Mesodermal cell (in vitro differentiated cells): ENCODE measurements around the gene HMGXB4.

ENCODE experiments used
- H3K27ac ChIP-seq: 2 replicates; pipeline ENCODE4 v1.7.0; 2013; ENCODE audit warnings: mild to moderate bottlenecking, low read depth, low read length, moderate library complexity; ENCODE audit not compliant: severe bottlenecking
- H3K36me3 ChIP-seq: 2 replicates; pipeline ENCODE4 v1.7.1; 2013; ENCODE audit warnings: mild to moderate bottlenecking, low read length, moderate library complexity; ENCODE audit not compliant: control insufficient read depth, insufficient read depth
- H3K4me1 ChIP-seq: one replicate; pipeline ENCODE4 v1.7.1; 2013; ENCODE audit warnings: mild to moderate bottlenecking, low read length; ENCODE audit not compliant: insufficient read depth, control insufficient read depth, poor library complexity, severe bottlenecking
- H3K4me3 ChIP-seq: 2 replicates; pipeline ENCODE4 v1.7.0; 2013; ENCODE audit warnings: low read length, control low read depth, mild to moderate bottlenecking; ENCODE audit not compliant: insufficient read depth, poor library complexity, severe bottlenecking; ENCODE audit errors: extremely low read depth
- H3K9me3 ChIP-seq: 2 replicates; pipeline ENCODE4 v1.7.1; 2013; ENCODE audit warnings: mild to moderate bottlenecking, low read length, moderate library complexity; ENCODE audit not compliant: control insufficient read depth
- WGBS, 2 experiments: methylation state at CpG; one replicate each; pipeline ENCODE4 v1.1.5; 2013; ENCODE audit warnings: missing lambda C conversion rate in 2 of 2; ENCODE audit not compliant: insufficient coverage in 2 of 2; 5-methylcytosine and 5-hydroxymethylcytosine counted together

Gene HMGXB4

DNA sequence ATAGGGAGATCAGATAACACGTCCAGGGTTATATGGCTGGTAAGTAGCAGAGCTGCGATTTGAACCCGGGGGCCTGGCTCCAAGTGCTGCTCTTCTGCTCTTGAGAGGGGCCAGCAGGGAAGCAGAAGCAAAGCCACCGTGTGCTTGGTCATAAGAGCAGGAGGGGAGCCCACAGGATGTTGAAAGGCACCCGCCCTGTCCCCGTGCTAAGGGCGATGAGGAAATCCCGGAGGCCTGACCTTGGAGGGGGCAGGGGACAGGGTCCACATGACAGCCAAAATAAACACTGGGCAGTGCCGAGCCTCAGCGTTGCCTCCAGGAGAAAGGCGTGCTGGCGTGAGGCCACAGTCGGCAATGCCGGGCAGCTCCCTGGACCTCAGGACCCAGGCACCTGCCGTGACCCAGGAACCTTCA, 71.2 kb downstream of the HMGXB4 start:
- Histone ChIP-seq H3K9me3 (no peaks in the 10 kb centered on the region), H3K27ac (no peak overlapping the region), H3K36me3 (peaks cover 83% of the 10 kb centered on the region), H3K4me3 (no peak overlapping the region), H3K4me1 (no peaks in the 10 kb centered on the region)
- WGBS, 2 experiments: 90 to 96% methylated on average over 14 to 15 of the region's 15 CpGs

DNA sequence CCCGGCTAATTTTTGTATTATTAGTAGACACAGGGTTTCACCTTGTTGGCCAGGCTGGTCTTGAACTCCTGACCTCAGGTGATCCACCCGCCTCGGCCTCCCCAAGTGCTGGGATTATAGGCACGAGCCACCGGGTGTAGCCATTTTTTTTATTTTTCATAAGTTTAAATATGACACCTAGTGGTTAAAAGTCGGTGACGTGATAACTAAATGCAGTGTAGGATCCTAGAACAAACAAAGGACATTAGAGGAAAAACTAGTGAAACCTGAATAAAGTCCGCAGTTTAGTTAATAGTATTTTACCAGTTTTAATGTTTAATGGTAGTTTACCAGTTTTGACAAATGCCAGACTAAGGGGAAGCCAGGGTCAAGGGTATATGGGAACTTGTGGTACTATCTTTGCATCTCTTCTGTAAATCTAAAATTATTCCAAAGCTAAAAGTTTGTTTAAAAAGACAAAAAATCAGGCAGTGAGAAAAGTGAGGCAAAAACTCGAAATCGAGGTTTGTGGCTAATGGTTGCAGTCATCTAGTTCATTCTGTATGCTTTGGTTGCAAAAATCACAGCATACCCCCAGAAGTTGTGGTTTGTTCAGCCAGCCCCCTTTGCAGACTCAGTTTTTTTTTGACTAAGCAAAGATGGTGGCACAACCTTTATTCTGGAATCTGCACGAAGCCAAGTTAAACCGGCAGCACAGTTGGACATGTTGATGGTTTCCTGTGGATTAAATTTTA, 72.0 kb downstream of the HMGXB4 start:
- H3K9me3 ChIP-seq: no peaks in the 10 kb centered on the region
- no peaks in the 10 kb centered on the region for H3K4me1 ChIP-seq
- H3K36me3 ChIP-seq: peaks cover 79% of the 10 kb centered on the region
- H3K4me3 ChIP-seq: no peak overlapping the region
- 98 to 100% methylated on average over 7 to 9 of the region's 12 CpGs for whole genome bisulfite sequencing, 2 experiments
- H3K27ac ChIP-seq: no peak overlapping the region

DNA sequence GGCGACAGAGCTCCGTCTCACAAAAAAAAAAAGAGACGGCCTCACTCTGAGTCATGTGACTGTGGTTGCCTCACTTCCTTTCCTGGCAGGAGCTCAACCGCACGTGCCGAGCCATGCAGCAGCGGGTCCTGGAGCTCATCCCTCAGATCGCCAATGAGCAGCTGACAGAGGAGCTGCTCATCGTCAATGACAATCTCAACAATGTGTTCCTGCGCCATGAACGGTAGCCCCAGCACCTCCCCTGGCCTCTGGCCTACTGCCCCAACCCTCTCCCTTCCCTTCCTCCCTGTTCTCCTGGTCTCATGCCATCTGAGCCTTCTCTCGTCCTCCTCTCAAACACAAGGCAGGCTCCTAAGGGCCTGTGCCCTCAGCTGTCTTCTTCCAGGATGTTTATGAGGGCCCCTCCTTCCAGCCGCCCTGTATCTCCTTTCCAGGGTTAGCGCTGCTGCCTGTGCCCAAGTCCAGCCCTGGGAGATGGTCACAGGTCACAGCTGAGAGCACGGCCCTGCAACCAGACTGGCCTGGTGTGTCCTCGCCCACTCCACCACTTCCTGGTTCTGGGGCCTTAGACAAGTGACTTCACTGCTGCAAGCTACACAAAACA, 73.1 kb downstream of the HMGXB4 start:
- no peak overlapping the region for H3K4me3 ChIP-seq
- H3K36me3 ChIP-seq: peaks cover 79% of the 10 kb centered on the region
- H3K27ac ChIP-seq: peak overlapping the region; percentile 29
- 93% methylated on average over 14 to 15 of the region's 16 CpGs for WGBS, 2 experiments
- H3K9me3 ChIP-seq: no peaks in the 10 kb centered on the region
- H3K4me1 ChIP-seq: no peaks in the 10 kb centered on the region

DNA sequence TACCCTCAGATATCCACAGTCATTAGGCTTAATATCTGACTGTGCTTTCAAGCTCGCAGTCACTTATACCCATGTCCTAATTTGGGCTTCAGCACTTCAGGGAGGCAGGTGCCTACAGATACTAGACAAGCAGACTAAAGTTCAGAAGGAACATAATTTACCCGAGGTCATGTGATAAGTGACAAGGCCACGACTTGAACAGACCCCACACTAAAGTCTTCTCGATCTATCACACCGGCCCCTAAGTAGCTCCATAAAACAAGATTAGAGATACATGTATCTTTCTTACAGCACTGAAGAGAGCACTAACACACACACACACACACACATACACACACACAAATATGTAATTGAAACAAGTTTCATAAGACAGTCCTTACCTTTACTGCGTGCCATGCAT, 75.0 kb downstream of the HMGXB4 start:
- Histone ChIP-seq H3K4me1 (peaks cover 9% of the 10 kb centered on the region), H3K36me3 (peaks cover 68% of the 10 kb centered on the region), H3K4me3 (no peak overlapping the region), H3K9me3 (no peaks in the 10 kb centered on the region), H3K27ac (no peak overlapping the region)
- WGBS, 2 experiments: 91 to 96% methylated on average over 5 to 6 of the region's 6 CpGs

DNA sequence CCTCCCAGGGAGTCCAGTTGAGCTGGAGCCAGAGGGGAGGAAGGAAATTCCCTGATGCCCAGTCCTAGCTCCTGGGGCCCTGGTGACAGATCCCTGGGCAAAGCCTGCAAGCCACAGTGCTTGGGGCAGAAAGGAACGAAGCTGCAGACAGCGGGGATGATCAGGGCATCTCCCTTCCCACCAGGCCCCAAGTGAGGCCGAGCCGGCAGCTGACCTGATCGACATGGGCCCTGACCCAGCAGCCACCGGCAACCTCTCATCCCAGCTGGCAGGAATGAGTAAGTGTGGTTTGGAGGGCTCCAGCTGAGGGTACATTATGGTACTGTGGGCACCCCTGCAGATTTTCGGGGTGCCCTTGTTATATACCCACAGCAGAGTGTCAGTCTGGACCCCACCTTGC, 75.9 kb downstream of the HMGXB4 start:
- H3K4me1 ChIP-seq: peaks cover 9% of the 10 kb centered on the region
- no peaks in the 10 kb centered on the region for H3K9me3 ChIP-seq
- H3K36me3 ChIP-seq: peaks cover 59% of the 10 kb centered on the region
- WGBS, 2 experiments: 89 to 97% methylated on average over 3 to 7 of the region's 7 CpGs
- no peak overlapping the region for H3K4me3 ChIP-seq
- no peak overlapping the region for H3K27ac ChIP-seq

DNA sequence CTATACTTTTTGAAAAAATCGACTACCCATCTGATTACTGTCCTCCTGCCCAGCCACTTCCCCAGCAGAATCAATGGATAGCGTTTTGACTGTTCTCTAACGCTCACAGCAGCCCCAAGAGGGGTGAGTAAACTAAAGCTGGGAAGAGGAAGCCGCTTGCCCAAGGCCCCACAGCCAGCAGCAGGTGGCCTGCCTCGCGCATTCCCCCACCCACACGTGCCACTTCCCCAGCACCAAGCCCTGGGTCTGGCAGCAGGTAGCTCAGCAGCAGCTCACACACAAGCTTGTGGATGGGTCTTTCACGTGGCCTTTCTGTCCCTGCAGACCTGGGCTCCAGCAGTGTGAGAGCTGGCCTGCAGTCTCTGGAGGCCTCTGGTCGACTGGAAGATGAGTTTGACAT, 76.7 kb downstream of the HMGXB4 start:
- H3K36me3 ChIP-seq: peaks cover 57% of the 10 kb centered on the region

DNA sequence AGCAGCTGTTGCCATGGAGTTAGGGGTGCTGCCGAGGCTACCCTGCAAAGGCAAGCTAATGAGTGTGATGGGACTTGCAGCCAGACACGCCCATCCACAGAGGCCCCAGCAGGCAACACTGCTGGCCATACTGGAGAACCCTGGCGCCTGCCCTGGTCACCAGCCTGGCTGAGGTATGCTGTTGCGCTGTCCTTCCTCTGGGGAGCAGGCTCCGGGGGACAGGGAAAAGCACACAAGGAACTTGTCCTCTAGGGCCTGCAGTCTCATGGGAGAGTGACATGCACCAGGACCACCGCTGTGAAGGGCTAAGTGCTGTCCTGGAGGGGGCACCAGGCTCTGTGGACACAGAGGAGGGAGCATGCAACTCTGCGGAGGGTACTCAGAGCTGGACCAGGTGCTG, 78.2 kb downstream of the HMGXB4 start:
- Histone ChIP-seq H3K27ac (no peak overlapping the region), H3K4me1 (peaks cover 9% of the 10 kb centered on the region), H3K4me3 (no peak overlapping the region), H3K36me3 (peaks cover 46% of the 10 kb centered on the region), H3K9me3 (no peaks in the 10 kb centered on the region)
- 88 to 93% methylated on average over 7 of the region's 7 CpGs for WGBS, 2 experiments

More for the DNA sequence above, 76.7 kb downstream of the HMGXB4 start:
- H3K9me3 ChIP-seq: no peaks in the 10 kb centered on the region
- WGBS, 2 experiments: 79 to 88% methylated on average over 3 to 5 of the region's 9 CpGs
- H3K4me1 ChIP-seq: peaks cover 9% of the 10 kb centered on the region
- no peak overlapping the region for H3K27ac ChIP-seq
- H3K4me3 ChIP-seq: no peak overlapping the region

DNA sequence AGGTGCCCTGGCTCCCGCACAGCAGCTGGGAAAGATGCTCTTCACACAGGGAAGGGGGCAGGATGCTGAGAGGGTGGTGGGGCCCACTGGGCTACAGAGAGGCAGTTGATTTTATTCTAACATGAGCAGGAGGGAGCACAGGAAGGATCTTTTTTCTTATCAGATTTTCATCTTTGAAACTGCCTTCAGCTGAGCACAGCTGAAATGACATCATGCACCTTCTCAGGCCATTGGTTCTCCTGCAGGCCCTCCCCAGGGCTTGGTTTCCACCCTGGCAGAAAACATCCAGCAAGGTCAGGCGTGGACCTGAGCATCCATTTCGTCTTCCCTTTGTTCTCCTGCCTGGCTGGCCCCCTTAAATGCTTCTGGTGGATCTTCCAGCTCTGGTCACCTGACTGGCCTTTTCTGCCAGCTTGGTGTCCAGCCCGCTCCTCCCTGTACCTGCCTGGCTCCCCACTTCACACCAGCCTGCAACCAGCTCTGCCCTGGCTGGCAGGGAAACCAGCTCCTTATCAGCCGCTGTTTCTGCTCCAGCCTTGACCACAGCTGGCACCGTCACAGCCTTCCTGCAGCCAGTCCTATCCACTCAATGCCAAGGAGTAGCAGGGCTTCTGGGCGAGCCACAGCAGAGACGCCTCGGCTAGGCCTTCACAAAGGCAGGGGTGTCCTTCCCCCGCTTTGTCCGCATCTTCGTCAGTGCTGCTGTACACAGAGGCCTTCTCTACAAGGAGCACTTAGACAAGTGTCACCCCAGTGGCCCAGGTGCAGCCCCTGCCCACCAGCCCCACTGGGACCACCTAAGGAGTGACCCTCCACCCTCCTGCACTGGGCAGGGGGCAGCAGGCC, 78.9 kb downstream of the HMGXB4 start:
- H3K36me3 ChIP-seq: peaks cover 43% of the 10 kb centered on the region
- peaks cover 9% of the 10 kb centered on the region for H3K4me1 ChIP-seq
- H3K4me3 ChIP-seq: no peak overlapping the region
- peak overlapping the region; percentile 36 for H3K27ac ChIP-seq
- no peaks in the 10 kb centered on the region for H3K9me3 ChIP-seq
- WGBS, 2 experiments: 93% methylated on average over 11 to 12 of the region's 12 CpGs

DNA sequence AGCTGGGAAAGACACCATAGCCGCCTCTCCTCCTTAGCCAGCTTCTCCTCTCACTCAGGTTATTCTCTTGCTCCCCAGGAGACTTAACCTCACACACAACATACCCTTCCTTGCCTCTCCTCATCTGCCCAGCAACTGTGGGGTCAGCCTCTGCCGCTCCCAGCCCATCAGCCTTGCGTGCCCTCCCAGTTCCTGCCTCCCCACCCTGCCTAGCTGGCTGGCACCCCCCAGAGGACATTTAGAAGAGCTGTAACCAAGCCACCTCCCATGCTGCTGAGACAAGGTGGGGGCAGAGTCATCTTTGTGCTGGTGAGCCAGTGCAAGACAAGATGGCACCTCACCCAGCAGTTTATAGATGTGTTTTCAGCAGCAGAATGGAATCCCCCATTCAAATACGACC, 80.6 kb downstream of the HMGXB4 start:
- WGBS, 2 experiments: 73 to 86% methylated on average over 2 to 3 of the region's 4 CpGs
- Histone ChIP-seq H3K9me3 (no peaks in the 10 kb centered on the region), H3K27ac (no peak overlapping the region), H3K4me1 (peaks cover 9% of the 10 kb centered on the region), H3K4me3 (no peak overlapping the region), H3K36me3 (peaks cover 33% of the 10 kb centered on the region)

DNA sequence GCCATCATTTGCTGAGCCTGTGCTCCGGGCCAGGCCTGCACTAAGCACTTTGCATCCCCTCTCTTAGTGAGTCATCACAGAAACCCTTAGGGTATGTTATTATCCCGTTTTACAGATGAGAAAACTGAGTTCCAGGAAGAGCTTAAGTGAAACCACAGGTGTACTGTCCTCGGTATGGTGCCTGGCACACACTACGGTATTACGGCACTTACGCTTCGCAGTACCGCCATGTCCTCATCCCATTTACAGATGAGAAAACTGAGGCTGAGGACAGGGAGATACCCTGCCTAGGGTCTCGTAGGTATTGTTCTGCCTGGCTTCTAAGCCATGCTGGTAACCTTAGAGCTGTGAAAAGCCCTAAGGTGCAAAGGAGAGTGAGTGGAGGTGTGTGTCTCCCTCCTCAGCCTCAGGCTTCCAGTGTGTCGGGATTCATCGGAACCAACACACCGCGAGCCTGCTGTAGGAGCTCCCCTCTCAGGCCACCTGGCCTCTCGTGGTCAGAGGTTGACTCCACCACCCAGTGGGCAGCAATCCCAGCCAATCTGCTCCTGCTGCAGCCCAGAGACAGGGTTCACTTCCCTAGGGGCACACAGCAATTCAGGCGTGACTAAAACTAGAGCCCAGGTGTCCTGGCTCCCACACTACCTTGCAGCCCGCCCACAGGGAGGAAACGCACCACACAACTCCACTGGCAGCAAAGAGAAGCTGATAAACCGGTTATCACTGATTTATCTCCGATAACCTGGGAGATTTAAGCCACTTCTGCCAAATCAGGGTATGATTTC, 84.0 kb downstream of the HMGXB4 start:
- Histone ChIP-seq H3K9me3 (no peaks in the 10 kb centered on the region), H3K4me1 (no peaks in the 10 kb centered on the region), H3K36me3 (peaks cover 21% of the 10 kb centered on the region), H3K27ac (no peak overlapping the region), H3K4me3 (no peak overlapping the region)
- 98 to 100% methylated on average over 11 to 19 of the region's 19 CpGs for WGBS, 2 experiments
